CD4-positive, alpha-beta T cell (primary cell): Measurements from ENCODE around the gene ZNF785. TPM values are rescaled to one million over a fixed set of nuclear protein-coding genes. Genes with fewer than 3 reads are reported as not detected.

Experiments
- ATAC-seq: fragments of 200-7000 bp; cut with Tn5 transposase; one replicate; pipeline ENCODE4 v1.10.0; 2022; ENCODE audit warnings: mild to moderate bottlenecking; ENCODE audit not compliant: poor library complexity
- CTCF ChIA-PET: fragments of 350-600 bp; sonication (Branson Sonifier 250); formaldehyde crosslinking; loops from one replicate; lab custom pipeline; 2021; ENCODE audit warnings: antibody characterized with exemption, inconsistent platforms; lab: Charles Lee
- POLR2A ChIA-PET: fragments of 350-600 bp; sonication (Branson Sonifier 250); formaldehyde crosslinking; loops from one replicate; lab custom pipeline; 2021; ENCODE audit warnings: antibody characterized with exemption, inconsistent platforms; lab: Charles Lee
- DNase-seq, 14 experiments: peaks; one replicate each; pipeline ENCODE4 v3.0.0-alpha.2; 2013 to 2020; ENCODE audit warnings: mixed read lengths in 2 of 14
- H3K27ac ChIP-seq, 2 donors: one replicate each; pipeline versions ENCODE4 v1.5.1 to v1.7.0; 2013; ENCODE audit warnings: low read length in 2 of 2, low read depth in 1 of 2, mild to moderate bottlenecking in 1 of 2
- H3K27me3 ChIP-seq, 2 experiments: 1 replicate in 1 of 2; 2 replicates in 1 of 2; pipeline versions ENCODE4 v1.6.1 to v1.7.0; 2013; ENCODE audit warnings: low read length in 2 of 2, control low read depth in 1 of 2, mild to moderate bottlenecking in 1 of 2, moderate library complexity in 1 of 2; ENCODE audit not compliant: insufficient read depth in 2 of 2, control insufficient read depth in 1 of 2
- H3K36me3 ChIP-seq: one replicate; pipeline ENCODE4 v1.6.1; 2013; ENCODE audit warnings: low read length, control low read depth; ENCODE audit not compliant: insufficient read depth
- H3K4me1 ChIP-seq: one replicate; pipeline ENCODE4 v1.6.1; 2013; ENCODE audit warnings: low read length, control low read depth; ENCODE audit not compliant: insufficient read depth
- H3K4me3 ChIP-seq: one replicate; pipeline ENCODE4 v1.5.1; 2013; ENCODE audit warnings: mild to moderate bottlenecking, low read length, moderate library complexity
- H3K9me3 ChIP-seq, 2 experiments: 1 replicate in 1 of 2; 2 replicates in 1 of 2; pipeline versions ENCODE4 v1.6.1 to v1.7.0; 2013; ENCODE audit warnings: low read length in 2 of 2, mild to moderate bottlenecking in 2 of 2, control low read depth in 1 of 2, moderate library complexity in 1 of 2; ENCODE audit not compliant: control insufficient read depth in 1 of 2, insufficient read depth in 1 of 2
- H3K27ac Mint-ChIP-seq: one replicate; pipeline ENCODE4 v1.8.0; 2020; ENCODE audit warnings: mixed read lengths
- H3K27me3 Mint-ChIP-seq: one replicate; pipeline ENCODE4 v1.8.0; 2021; ENCODE audit warnings: mixed read lengths
- H3K36me3 Mint-ChIP-seq: one replicate; pipeline ENCODE4 v1.8.0; 2021; ENCODE audit warnings: low read depth, mixed read lengths
- H3K4me1 Mint-ChIP-seq: one replicate; pipeline ENCODE4 v1.8.0; 2021; ENCODE audit warnings: low read depth, mixed read lengths
- H3K4me3 Mint-ChIP-seq: one replicate; pipeline ENCODE4 v1.8.0; 2020; ENCODE audit warnings: mild to moderate bottlenecking, mixed read lengths
- H3K9me3 Mint-ChIP-seq: one replicate; pipeline ENCODE4 v1.8.0; 2020; ENCODE audit warnings: mixed read lengths
- CTCF ChIP-seq: fragments of 200-600 bp; IDR thresholded peaks from one replicate; pipeline ENCODE4 v1.8.0; 2022; ENCODE audit warnings: antibody characterized with exemption, mild to moderate bottlenecking
- intact Hi-C, 2 experiments: fragments of 100-400 bp; cut with DNase I in 1 of 2; cut with micrococcal nuclease in 1 of 2; formaldehyde crosslinking; loops; one replicate each; pipeline versions ENCODE4 v1.15.1 to v1.9.0; 2023 to 2025; cut with DNase I, micrococcal nuclease
- total RNA-seq, 174 experiments: library from RNA in 2 of 174; stranded (reverse) in 2 of 174; gene quantifications; one replicate each; pipeline ENCODE4 v1.2.3 and lab custom pipeline; 2021 to 2026

Gene ZNF785
- total RNA-seq, 2 experiments from 2014 or later = 6.6 to 7.7 TPM

DNA sequence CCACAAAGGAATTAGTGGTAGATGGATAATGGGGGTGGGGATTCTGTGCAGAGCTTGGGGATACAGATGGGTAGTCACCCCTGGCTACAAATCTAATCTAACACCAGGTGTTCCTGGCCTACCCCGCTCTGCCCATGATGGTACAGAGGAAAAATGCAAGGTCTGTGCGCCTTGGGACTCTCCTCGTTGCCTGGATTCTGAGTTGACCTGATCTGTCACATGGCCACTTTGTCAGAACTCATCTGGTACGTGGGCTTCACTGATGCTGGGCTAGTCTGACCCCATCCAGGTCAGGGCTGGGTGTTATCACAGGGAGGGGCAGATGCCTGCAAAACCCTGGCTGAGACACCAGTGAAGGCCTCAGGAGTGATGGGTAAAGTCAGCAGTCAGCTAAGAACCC lies 32.5 kb downstream of the ZNF785 start:
- Histone ChIP-seq H3K4me1 (peaks cover 78% of the 10 kb centered on the region), H3K27ac (peak overlapping the region; percentile 48 to 56), H3K27me3 (no peaks in the 10 kb centered on the region), H3K4me3 (no peak overlapping the region), H3K9me3 (no peaks in the 10 kb centered on the region), H3K36me3 (peaks cover 35% of the 10 kb centered on the region)
- ChIA-PET CTCF (interaction anchor here (5.8 kb wide), 1 partner anchor 18 kb away, joined by 40 read pairs; the partner anchor contains the start of gene ZNF747), POLR2A (interaction anchor here (1.2 to 2.7 kb wide), 2 partner anchors 19 to 123 kb away, joined by 4 to 12 read pairs; partner anchors contain the start of genes DCTPP1 and ZNF688)
- intact Hi-C loops = no loop called here
- H3K4me1 Mint-ChIP-seq = peaks cover 50% of the 10 kb centered on the region
- H3K36me3 Mint-ChIP-seq = peaks cover 39% of the 10 kb centered on the region
- H3K27ac Mint-ChIP-seq = peak overlapping the region; percentile 89
- no peak for TF ChIP-seq CTCF
- peak in 1 of 14 experiments; percentile 14 for DNase-seq
- peak overlapping the region; percentile 50 for H3K4me3 Mint-ChIP-seq
- no peaks in the 10 kb centered on the region for H3K27me3 Mint-ChIP-seq
- H3K9me3 Mint-ChIP-seq = no peaks in the 10 kb centered on the region
- no peak for ATAC-seq

DNA sequence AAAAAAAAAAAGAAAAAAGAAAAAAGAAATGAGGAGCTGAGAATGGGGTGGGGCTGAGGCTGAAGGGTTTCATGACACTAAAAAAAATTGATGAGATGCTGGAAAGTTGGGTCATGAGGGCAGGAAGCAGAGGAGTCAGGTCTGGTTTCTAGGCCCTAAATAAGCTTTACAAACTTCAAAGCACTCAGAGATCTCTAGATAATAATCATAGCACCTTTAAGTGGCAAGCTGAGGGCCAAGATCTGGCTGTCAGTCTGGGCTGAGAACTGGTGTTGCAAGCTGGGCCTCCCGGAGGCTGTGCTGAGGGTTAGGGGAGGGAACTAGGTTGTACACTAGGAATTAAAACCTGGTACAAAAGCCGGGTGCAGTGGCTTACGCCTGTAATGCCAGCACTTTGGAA lies 33.7 kb downstream of the ZNF785 start:
- H3K4me1 Mint-ChIP-seq = peaks cover 50% of the 10 kb centered on the region
- Histone ChIP-seq H3K4me3 (peak overlapping the region; percentile 22), H3K36me3 (peaks cover 35% of the 10 kb centered on the region), H3K27me3 (no peaks in the 10 kb centered on the region), H3K4me1 (peaks cover 68% of the 10 kb centered on the region), H3K9me3 (no peaks in the 10 kb centered on the region), H3K27ac (peak overlapping the region; percentile 48 to 56)
- intact Hi-C loops = loop anchor here in 1 of 2 experiments (2.0 kb wide), 1 partner anchor 17 kb away; the partner anchor contains the start of gene ZNF747
- H3K4me3 Mint-ChIP-seq = peak overlapping the region; percentile 79
- no peak for TF ChIP-seq CTCF
- H3K9me3 Mint-ChIP-seq = no peaks in the 10 kb centered on the region
- peak overlapping the region; percentile 89 for H3K27ac Mint-ChIP-seq
- POLR2A ChIA-PET = interaction anchor here (0.7 to 1.5 kb wide), 12 partner anchors 9 to 144 kb away, joined by 3 to 19 read pairs (median 3); partner anchors contain the start of genes FBRS, ZNF688, ZNF689 and ZNF747
- H3K36me3 Mint-ChIP-seq = peaks cover 35% of the 10 kb centered on the region
- H3K27me3 Mint-ChIP-seq = no peaks in the 10 kb centered on the region
- CTCF ChIA-PET = interaction anchor here (1.1 to 5.8 kb wide), 3 partner anchors 17 to 122 kb away, joined by 3 to 40 read pairs (median 6); partner anchors contain the start of genes DCTPP1 and ZNF747
- peak; percentile 86 for ATAC-seq
- peak; percentile 32 to 93 (median 64) for DNase-seq

- TF ChIP-seq CTCF = no peak
- H3K4me1 Mint-ChIP-seq = peaks cover 36% of the 10 kb centered on the region
- H3K27me3 Mint-ChIP-seq = no peaks in the 10 kb centered on the region
- intact Hi-C loops = no loop called here
- peak overlapping the region; percentile 42 for H3K4me3 Mint-ChIP-seq
- Histone ChIP-seq H3K27me3 (no peaks in the 10 kb centered on the region), H3K4me3 (no peak overlapping the region), H3K27ac (no peak overlapping the region), H3K9me3 (no peaks in the 10 kb centered on the region), H3K36me3 (peaks cover 6% of the 10 kb centered on the region), H3K4me1 (peaks cover 37% of the 10 kb centered on the region)
- CTCF ChIA-PET = no interaction called here
- POLR2A ChIA-PET = no interaction called here
- ATAC-seq = no peak
- H3K27ac Mint-ChIP-seq = peak overlapping the region; percentile 31
- H3K36me3 Mint-ChIP-seq = peaks cover 15% of the 10 kb centered on the region
- H3K9me3 Mint-ChIP-seq = no peaks in the 10 kb centered on the region
- no peak for DNase-seq
These were observed 36.9 kb downstream of the ZNF785 start for GRCh38 chr16:30548416-30549253.
